CD14-positive monocyte (primary cell): ENCODE data around the gene IL37. TPM values are rescaled to one million over a fixed set of nuclear protein-coding genes. Genes with fewer than 3 reads are reported as not detected.
A peak's percentile ranks its signal among the peaks of the same experiment; 100 is the strongest.

ENCODE experiments used
- DNase-seq, 3 donors: peaks; one replicate each; pipeline ENCODE4 v3.0.0-alpha.2; 2011 to 2022
- H2AFZ ChIP-seq: 2 replicates; pipeline ENCODE4 v1.6.0; 2012; ENCODE audit warnings: mild to moderate bottlenecking, low read depth, low read length, inconsistent platforms; ENCODE audit not compliant: insufficient read depth, poor library complexity, severe bottlenecking
- H3K27ac ChIP-seq, 2 donors: 1 replicate in 1 of 2; 2 replicates in 1 of 2; pipeline ENCODE4 v1.5.1; 2012 to 2013; ENCODE audit warnings: low read length in 2 of 2, control low read depth in 1 of 2, inconsistent platforms in 1 of 2, low read depth in 1 of 2, mild to moderate bottlenecking in 1 of 2
- H3K27me3 ChIP-seq, 2 donors: one replicate each; pipeline versions ENCODE4 v1.6.0 to v1.6.1; 2011 to 2013; ENCODE audit warnings: low read length in 2 of 2; ENCODE audit not compliant: control insufficient read depth in 2 of 2, insufficient read depth in 2 of 2
- H3K36me3 ChIP-seq, 2 donors: replicated peaks in 1 of 2; 1 replicate in 1 of 2; 2 replicates in 1 of 2; pipeline versions ENCODE4 v1.5.1 to v1.6.1; 2012 to 2013; ENCODE audit warnings: low read length in 2 of 2, control low read depth in 1 of 2, inconsistent platforms in 1 of 2, mild to moderate bottlenecking in 1 of 2; ENCODE audit not compliant: insufficient read depth in 2 of 2, control insufficient read depth in 1 of 2
- H3K4me1 ChIP-seq, 2 donors: 1 replicate in 1 of 2; 2 replicates in 1 of 2; pipeline versions ENCODE4 v1.5.1 to v1.6.1; 2012 to 2013; ENCODE audit warnings: low read length in 2 of 2, control low read depth in 1 of 2, inconsistent platforms in 1 of 2, mild to moderate bottlenecking in 1 of 2, moderate library complexity in 1 of 2; ENCODE audit not compliant: insufficient read depth in 2 of 2, control insufficient read depth in 1 of 2
- H3K4me2 ChIP-seq: replicated peaks from 2 replicates; pipeline ENCODE3; 2012; ENCODE audit warnings: low read length, moderate library complexity, mild to moderate bottlenecking; ENCODE audit not compliant: poor library complexity, severe bottlenecking; ENCODE audit errors: extremely low read depth
- H3K4me3 ChIP-seq, 3 experiments: fragments of 200-600 bp in 1 of 3; sonication (generic) in 1 of 3; replicated peaks in 1 of 3; 1 replicate in 2 of 3; 2 replicates in 1 of 3; pipeline ENCODE4 v1.5.1; 2011 to 2013; ENCODE audit warnings: low read length in 3 of 3, mild to moderate bottlenecking in 3 of 3, control low read depth in 2 of 3, low read depth in 2 of 3, inconsistent platforms in 1 of 3, moderate library complexity in 1 of 3
- H3K79me2 ChIP-seq: 2 replicates; pipeline ENCODE4 v1.6.0; 2012; ENCODE audit warnings: mild to moderate bottlenecking, control low read depth, inconsistent platforms, low read length, moderate library complexity; ENCODE audit not compliant: insufficient read depth
- H3K9ac ChIP-seq: 2 replicates; pipeline ENCODE4 v1.6.0; 2017; ENCODE audit warnings: low read length, mild to moderate bottlenecking; ENCODE audit not compliant: insufficient read depth, poor library complexity, severe bottlenecking
- H3K9me3 ChIP-seq, 2 donors: replicated peaks in 1 of 2; 1 replicate in 1 of 2; 2 replicates in 1 of 2; pipeline versions ENCODE4 v1.5.1 to v1.6.1; 2012 to 2013; ENCODE audit warnings: low read length in 2 of 2, control low read depth in 1 of 2; ENCODE audit not compliant: control insufficient read depth in 1 of 2, insufficient read depth in 1 of 2
- H4K20me1 ChIP-seq: 2 replicates; pipeline ENCODE4 v1.6.0; 2012; ENCODE audit warnings: mild to moderate bottlenecking, low read length, control low read depth, moderate library complexity; ENCODE audit not compliant: insufficient read depth
- H3K27ac Mint-ChIP-seq, 7 donors: one replicate each; pipeline ENCODE4 v1.8.0; 2020; ENCODE audit warnings: mild to moderate bottlenecking in 7 of 7, mixed read lengths in 7 of 7, moderate library complexity in 6 of 7, inconsistent platforms in 2 of 7
- H3K27me3 Mint-ChIP-seq, 3 donors: one replicate each; pipeline ENCODE4 v1.8.0; 2021 to 2022; ENCODE audit warnings: low read depth in 3 of 3, mild to moderate bottlenecking in 3 of 3, mixed read lengths in 3 of 3, moderate library complexity in 3 of 3, inconsistent platforms in 1 of 3
- H3K36me3 Mint-ChIP-seq, 2 donors: one replicate each; pipeline ENCODE4 v1.8.0; 2020; ENCODE audit warnings: mixed read lengths in 2 of 2, inconsistent platforms in 1 of 2, mild to moderate bottlenecking in 1 of 2
- H3K4me1 Mint-ChIP-seq: one replicate; pipeline ENCODE4 v1.8.0; 2020; ENCODE audit warnings: mild to moderate bottlenecking, mixed read lengths
- H3K4me3 Mint-ChIP-seq, 2 donors: one replicate each; pipeline ENCODE4 v1.8.0; 2020; ENCODE audit warnings: mild to moderate bottlenecking in 2 of 2, mixed read lengths in 2 of 2, moderate library complexity in 1 of 2
- H3K9me3 Mint-ChIP-seq, 7 donors: one replicate each; pipeline ENCODE4 v1.8.0; 2020 to 2022; ENCODE audit warnings: mixed read lengths in 7 of 7, mild to moderate bottlenecking in 6 of 7, moderate library complexity in 6 of 7, inconsistent platforms in 2 of 7
- WGBS: methylation state at CpG from one replicate; pipeline ENCODE4 v1.1.5; 2013; ENCODE audit warnings: missing lambda C conversion rate; ENCODE audit not compliant: insufficient coverage; 5-methylcytosine and 5-hydroxymethylcytosine counted together
- intact Hi-C, 2 donors: fragments of 100-400 bp; cut with micrococcal nuclease; formaldehyde crosslinking; loops; one replicate each; pipeline versions ENCODE4 v1.15.0 to v1.15.1; 2023
- polyA plus RNA-seq, 3 donors: library from polyadenylated mRNA; depleted of rRNA in 1 of 3; unstranded in 2 of 3; stranded (reverse) in 1 of 3; fragments of 300-500 nt in 2 of 3; fragments of >200 nt in 1 of 3; fragmentation: Illumina TruSeq in 2 of 3; gene quantifications; 1 replicate in 2 of 3; 2 replicates in 1 of 3; pipeline ENCODE4 v1.2.3, GENCODE V29; 2012 to 2021
- TF ChIP-seq, protein P1 (sequence below): fragments of 200-600 bp; IDR thresholded peaks from one replicate; pipeline ENCODE4 v1.8.0; 2022; ENCODE audit warnings: antibody characterized with exemption, mild to moderate bottlenecking

IL37 gene
- polyA plus RNA-seq, 3 donors, result not detected

GRCh38 chr2:112920923-112921532 is 10.1 kb downstream of the IL37 start:
- H3K4me2 ChIP-seq, result no peak overlapping the region
- intact Hi-C loops, result no loop called here
- H3K9me3 Mint-ChIP-seq, result peaks cover 0 to 2% (median 0%) of the 10 kb centered on the region in 7 donors
- H2AFZ ChIP-seq, result no peak overlapping the region
- no peak overlapping the region for H3K4me3 ChIP-seq
- no peaks in the 10 kb centered on the region for H3K79me2 ChIP-seq
- no peak overlapping the region for H3K27ac ChIP-seq
- H3K36me3 Mint-ChIP-seq, result no peaks in the 10 kb centered on the region
- no peaks in the 10 kb centered on the region for H3K9me3 ChIP-seq
- H3K27me3 Mint-ChIP-seq, result peaks cover 0 to 2% (median 0%) of the 10 kb centered on the region in 3 donors
- no peaks in the 10 kb centered on the region for H3K27me3 ChIP-seq
- no peak overlapping the region for H3K9ac ChIP-seq
- H4K20me1 ChIP-seq, result no peaks in the 10 kb centered on the region
- H3K4me1 ChIP-seq, result no peaks in the 10 kb centered on the region
- no peak overlapping the region for H3K4me3 Mint-ChIP-seq
- DNase-seq, result peak in 1 of 3 donors; percentile 28
- TF ChIP-seq, protein P1, sequence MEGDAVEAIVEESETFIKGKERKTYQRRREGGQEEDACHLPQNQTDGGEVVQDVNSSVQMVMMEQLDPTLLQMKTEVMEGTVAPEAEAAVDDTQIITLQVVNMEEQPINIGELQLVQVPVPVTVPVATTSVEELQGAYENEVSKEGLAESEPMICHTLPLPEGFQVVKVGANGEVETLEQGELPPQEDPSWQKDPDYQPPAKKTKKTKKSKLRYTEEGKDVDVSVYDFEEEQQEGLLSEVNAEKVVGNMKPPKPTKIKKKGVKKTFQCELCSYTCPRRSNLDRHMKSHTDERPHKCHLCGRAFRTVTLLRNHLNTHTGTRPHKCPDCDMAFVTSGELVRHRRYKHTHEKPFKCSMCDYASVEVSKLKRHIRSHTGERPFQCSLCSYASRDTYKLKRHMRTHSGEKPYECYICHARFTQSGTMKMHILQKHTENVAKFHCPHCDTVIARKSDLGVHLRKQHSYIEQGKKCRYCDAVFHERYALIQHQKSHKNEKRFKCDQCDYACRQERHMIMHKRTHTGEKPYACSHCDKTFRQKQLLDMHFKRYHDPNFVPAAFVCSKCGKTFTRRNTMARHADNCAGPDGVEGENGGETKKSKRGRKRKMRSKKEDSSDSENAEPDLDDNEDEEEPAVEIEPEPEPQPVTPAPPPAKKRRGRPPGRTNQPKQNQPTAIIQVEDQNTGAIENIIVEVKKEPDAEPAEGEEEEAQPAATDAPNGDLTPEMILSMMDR, result no peak
- peak overlapping the region in 1 of 7 donors; percentile 13 for H3K27ac Mint-ChIP-seq
- H3K4me1 Mint-ChIP-seq, result peaks cover 10% of the 10 kb centered on the region
- no CpG with 5 or more reads among the region's 4 CpGs for WGBS
- no peaks in the 10 kb centered on the region for H3K36me3 ChIP-seq

GRCh38 chr2:112921982-112922381 is 11.0 kb downstream of the IL37 start:
- no CpG with 5 or more reads among the region's 1 CpG for WGBS
- intact Hi-C loops, result no loop called here
- no peak overlapping the region for H2AFZ ChIP-seq

More at GRCh38 chr2:112921982-112922381, 11.0 kb downstream of the IL37 start:
- Histone ChIP-seq H3K27ac (no peak overlapping the region), H3K27me3 (no peaks in the 10 kb centered on the region), H3K9ac (no peak overlapping the region), H3K36me3 (no peaks in the 10 kb centered on the region), H3K4me1 (no peaks in the 10 kb centered on the region), H4K20me1 (no peaks in the 10 kb centered on the region), H3K4me3 (no peak overlapping the region), H3K9me3 (no peaks in the 10 kb centered on the region), H3K4me2 (no peak overlapping the region), H3K79me2 (no peaks in the 10 kb centered on the region)
- H3K4me3 Mint-ChIP-seq, result no peak overlapping the region
- peaks cover 0 to 2% (median 1%) of the 10 kb centered on the region in 3 donors for H3K27me3 Mint-ChIP-seq
- H3K9me3 Mint-ChIP-seq, result peaks cover 0 to 2% (median 0%) of the 10 kb centered on the region in 7 donors
- no peaks in the 10 kb centered on the region for H3K36me3 Mint-ChIP-seq
- TF ChIP-seq, protein P1, result no peak
- H3K4me1 Mint-ChIP-seq, result peaks cover 10% of the 10 kb centered on the region
- no peak overlapping the region for H3K27ac Mint-ChIP-seq
- no peak for DNase-seq
